ENCODE data around the gene DHX8. TPM values are rescaled to one million over a fixed set of nuclear protein-coding genes. Genes with fewer than 3 reads are reported as not detected.

DHX8 gene
- polyA plus RNA-seq, 1 donor (not counting 4 experiments of a cell fraction or from before 2014, with no cell fraction given): 30.1 TPM

GRCh38 chr17:43517615-43518386 is 34.0 kb downstream of the DHX8 start:
- peaks cover 32 to 42% of the 10 kb centered on the region in 2 experiments for H3K36me3 ChIP-seq (ENCODE audit: control insufficient read depth in 2 of 2, extremely low read depth in 1 of 2, insufficient read depth in 2 of 2, low read length in 2 of 2)
- no peak overlapping the region for H3K4me3 ChIP-seq (ENCODE audit: control insufficient read depth in 2 of 3, extremely low read depth in 1 of 3, insufficient read depth in 2 of 3, low read depth in 1 of 3, low read length in 3 of 3)
- no peak overlapping the region for H3K27ac ChIP-seq (ENCODE audit: control insufficient read depth, insufficient read depth, low read length)
- no peak overlapping the region for H2AFZ ChIP-seq (ENCODE audit: control insufficient read depth, low read length)
- dilution Hi-C loops (cut with MboI; ENCODE audit: extremely low pct_ligation_motif_present, low sequenced_read_pairs): no loop called here
- no peak overlapping the region for H3K4me2 ChIP-seq (ENCODE audit: control insufficient read depth, extremely low read depth, insufficient read depth, low read depth, low read length)
- no peak overlapping the region for H3K9ac ChIP-seq (ENCODE audit: control insufficient read depth, extremely low read depth, insufficient read depth, low read length)
- H3K9me1 ChIP-seq (ENCODE audit: control insufficient read depth, extremely low read depth, insufficient read depth, low read length): no peaks in the 10 kb centered on the region
- H4K20me1 ChIP-seq (ENCODE audit: control insufficient read depth, extremely low read depth, insufficient read depth, low read length): no peaks in the 10 kb centered on the region
- no peak for FAIRE-seq
- TF ChIP-seq, protein P1, sequence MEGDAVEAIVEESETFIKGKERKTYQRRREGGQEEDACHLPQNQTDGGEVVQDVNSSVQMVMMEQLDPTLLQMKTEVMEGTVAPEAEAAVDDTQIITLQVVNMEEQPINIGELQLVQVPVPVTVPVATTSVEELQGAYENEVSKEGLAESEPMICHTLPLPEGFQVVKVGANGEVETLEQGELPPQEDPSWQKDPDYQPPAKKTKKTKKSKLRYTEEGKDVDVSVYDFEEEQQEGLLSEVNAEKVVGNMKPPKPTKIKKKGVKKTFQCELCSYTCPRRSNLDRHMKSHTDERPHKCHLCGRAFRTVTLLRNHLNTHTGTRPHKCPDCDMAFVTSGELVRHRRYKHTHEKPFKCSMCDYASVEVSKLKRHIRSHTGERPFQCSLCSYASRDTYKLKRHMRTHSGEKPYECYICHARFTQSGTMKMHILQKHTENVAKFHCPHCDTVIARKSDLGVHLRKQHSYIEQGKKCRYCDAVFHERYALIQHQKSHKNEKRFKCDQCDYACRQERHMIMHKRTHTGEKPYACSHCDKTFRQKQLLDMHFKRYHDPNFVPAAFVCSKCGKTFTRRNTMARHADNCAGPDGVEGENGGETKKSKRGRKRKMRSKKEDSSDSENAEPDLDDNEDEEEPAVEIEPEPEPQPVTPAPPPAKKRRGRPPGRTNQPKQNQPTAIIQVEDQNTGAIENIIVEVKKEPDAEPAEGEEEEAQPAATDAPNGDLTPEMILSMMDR (optimal IDR thresholded peaks at IDR 0.05 in 1 of 3, IDR thresholded peaks at IDR 0.05 in 1 of 3, conservative IDR thresholded peaks at IDR 0.05 in 1 of 3; ENCODE audit: extremely low read depth in 1 of 3, insufficient read depth in 2 of 3, low read length in 3 of 3): no peak
- no peak for TF ChIP-seq EZH2 (IDR thresholded peaks at IDR 0.05; ENCODE audit: low read length)
- no peaks in the 10 kb centered on the region for H3K27me3 ChIP-seq (ENCODE audit: control insufficient read depth, extremely low read depth, insufficient read depth, low read length)
- no peaks in the 10 kb centered on the region for H3K9me3 ChIP-seq (ENCODE audit: control insufficient read depth, low read depth, low read length)
- H3K79me2 ChIP-seq (ENCODE audit: control insufficient read depth, insufficient read depth, low read length): no peaks in the 10 kb centered on the region
- no peak for DNase-seq (ENCODE audit: low read depth, low spot score)
- no peaks in the 10 kb centered on the region for H3K4me1 ChIP-seq (ENCODE audit: control insufficient read depth, extremely low read depth, insufficient read depth, low read length)

GRCh38 chr17:43521389-43521788 is 37.6 kb downstream of the DHX8 start:
- TF ChIP-seq EZH2 (IDR thresholded peaks at IDR 0.05; ENCODE audit: low read length): no peak
- TF ChIP-seq, protein P1 (optimal IDR thresholded peaks at IDR 0.05 in 1 of 3, IDR thresholded peaks at IDR 0.05 in 1 of 3, conservative IDR thresholded peaks at IDR 0.05 in 1 of 3; ENCODE audit: extremely low read depth in 1 of 3, insufficient read depth in 2 of 3, low read length in 3 of 3): no peak
- Histone ChIP-seq H2AFZ (ENCODE audit: control insufficient read depth, low read length) (no peak overlapping the region), H3K27me3 (ENCODE audit: control insufficient read depth, extremely low read depth, insufficient read depth, low read length) (no peaks in the 10 kb centered on the region), H3K36me3 (ENCODE audit: control insufficient read depth in 2 of 2, extremely low read depth in 1 of 2, insufficient read depth in 2 of 2, low read length in 2 of 2) (peaks cover 30 to 50% of the 10 kb centered on the region in 2 experiments), H3K4me2 (ENCODE audit: control insufficient read depth, extremely low read depth, insufficient read depth, low read depth, low read length) (no peak overlapping the region), H3K9me1 (ENCODE audit: control insufficient read depth, extremely low read depth, insufficient read depth, low read length) (no peaks in the 10 kb centered on the region), H3K9me3 (ENCODE audit: control insufficient read depth, low read depth, low read length) (no peaks in the 10 kb centered on the region), H3K4me1 (ENCODE audit: control insufficient read depth, extremely low read depth, insufficient read depth, low read length) (no peaks in the 10 kb centered on the region), H4K20me1 (ENCODE audit: control insufficient read depth, extremely low read depth, insufficient read depth, low read length) (no peaks in the 10 kb centered on the region), H3K79me2 (ENCODE audit: control insufficient read depth, insufficient read depth, low read length) (no peaks in the 10 kb centered on the region), H3K4me3 (ENCODE audit: control insufficient read depth in 2 of 3, extremely low read depth in 1 of 3, insufficient read depth in 2 of 3, low read depth in 1 of 3, low read length in 3 of 3) (no peak overlapping the region), H3K27ac (ENCODE audit: control insufficient read depth, insufficient read depth, low read length) (no peak overlapping the region), H3K9ac (ENCODE audit: control insufficient read depth, extremely low read depth, insufficient read depth, low read length) (no peak overlapping the region)
- FAIRE-seq (no peak), DNase-seq (ENCODE audit: low read depth, low spot score) (no peak)
- dilution Hi-C loops (cut with MboI; ENCODE audit: extremely low pct_ligation_motif_present, low sequenced_read_pairs): no loop called here
